DND-41 (cell line): ENCODE measurements around the gene VCL.

Experiments
- EZH2 ChIP-seq: IDR thresholded peaks from 3 replicates; pipeline ENCODE4 v1.6.1; 2012; ENCODE audit warnings: borderline replicate concordance, low read depth, mild to moderate bottlenecking, moderate library complexity, low read length, inconsistent platforms; ENCODE audit not compliant: severe bottlenecking
- TF ChIP-seq, protein P1 (sequence below): IDR thresholded peaks from 2 replicates; pipeline ENCODE4 v1.5.1; 2012; ENCODE audit warnings: borderline replicate concordance, low read length, moderate library complexity, mild to moderate bottlenecking; ENCODE audit not compliant: poor library complexity, severe bottlenecking; ENCODE audit errors: extremely low read depth

GRCh38 chr10:74071157-74071556, 73.2 kb downstream of the VCL start:
- TF ChIP-seq, protein P1, sequence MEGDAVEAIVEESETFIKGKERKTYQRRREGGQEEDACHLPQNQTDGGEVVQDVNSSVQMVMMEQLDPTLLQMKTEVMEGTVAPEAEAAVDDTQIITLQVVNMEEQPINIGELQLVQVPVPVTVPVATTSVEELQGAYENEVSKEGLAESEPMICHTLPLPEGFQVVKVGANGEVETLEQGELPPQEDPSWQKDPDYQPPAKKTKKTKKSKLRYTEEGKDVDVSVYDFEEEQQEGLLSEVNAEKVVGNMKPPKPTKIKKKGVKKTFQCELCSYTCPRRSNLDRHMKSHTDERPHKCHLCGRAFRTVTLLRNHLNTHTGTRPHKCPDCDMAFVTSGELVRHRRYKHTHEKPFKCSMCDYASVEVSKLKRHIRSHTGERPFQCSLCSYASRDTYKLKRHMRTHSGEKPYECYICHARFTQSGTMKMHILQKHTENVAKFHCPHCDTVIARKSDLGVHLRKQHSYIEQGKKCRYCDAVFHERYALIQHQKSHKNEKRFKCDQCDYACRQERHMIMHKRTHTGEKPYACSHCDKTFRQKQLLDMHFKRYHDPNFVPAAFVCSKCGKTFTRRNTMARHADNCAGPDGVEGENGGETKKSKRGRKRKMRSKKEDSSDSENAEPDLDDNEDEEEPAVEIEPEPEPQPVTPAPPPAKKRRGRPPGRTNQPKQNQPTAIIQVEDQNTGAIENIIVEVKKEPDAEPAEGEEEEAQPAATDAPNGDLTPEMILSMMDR = no peak
- no peak for TF ChIP-seq EZH2
